HG03060 (cell line): Measurements from ENCODE around the gene NAT8L.

Experiments
- ATAC-seq: cut with Tn5 transposase; IDR thresholded peaks from one replicate; pipeline ENCODE4 v1.9.1; 2021; ENCODE audit warnings: low read depth, moderate number of reproducible peaks; ENCODE audit not compliant: unreplicated experiment

NAT8L gene

GRCh38 chr4:2073808-2074481, 14.8 kb downstream of the NAT8L start:
- ATAC-seq = no peak

- ATAC-seq = no peak
These were observed 15.5 kb downstream of the NAT8L start for GRCh38 chr4:2074588-2074987.

GRCh38 chr4:2075171-2075986, 16.3 kb downstream of the NAT8L start:
- ATAC-seq = no peak

GRCh38 chr4:2075987-2076907, 17.1 kb downstream of the NAT8L start:
- no peak for ATAC-seq

- ATAC-seq = no peak
These were observed 17.9 kb downstream of the NAT8L start for GRCh38 chr4:2076908-2077536.

GRCh38 chr4:2077537-2078460, 18.7 kb downstream of the NAT8L start:
- no peak for ATAC-seq

GRCh38 chr4:2078584-2078983, 19.5 kb downstream of the NAT8L start:
- no peak for ATAC-seq

GRCh38 chr4:2079006-2079405, 19.9 kb downstream of the NAT8L start:
- no peak for ATAC-seq

- ATAC-seq = no peak
These were observed 20.8 kb downstream of the NAT8L start for GRCh38 chr4:2079926-2080325.

GRCh38 chr4:2080429-2081300, 21.5 kb downstream of the NAT8L start:
- ATAC-seq = no peak

- no peak for ATAC-seq
These were observed 22.4 kb downstream of the NAT8L start for GRCh38 chr4:2081540-2081939.

GRCh38 chr4:2082118-2082517, 23.0 kb downstream of the NAT8L start:
- no peak for ATAC-seq

- no peak for ATAC-seq
These were observed 23.5 kb downstream of the NAT8L start for GRCh38 chr4:2082627-2083026.

GRCh38 chr4:2083116-2083825, 24.1 kb downstream of the NAT8L start:
- ATAC-seq = no peak

- no peak for ATAC-seq
These were observed 24.7 kb downstream of the NAT8L start for GRCh38 chr4:2083826-2084160.

- ATAC-seq = no peak
These were observed 25.2 kb downstream of the NAT8L start for GRCh38 chr4:2084316-2084715.

GRCh38 chr4:2085496-2085901, 26.4 kb downstream of the NAT8L start:
- no peak for ATAC-seq

GRCh38 chr4:2087170-2087569, 28.0 kb downstream of the NAT8L start:
- ATAC-seq = no peak
